ENCODE data around the gene NOXRED1.

- TF ChIP-seq CTCF (IDR thresholded peaks at IDR 0.05) = no peak
- TF ChIP-seq ESRRA (IDR thresholded peaks at IDR 0.05; ENCODE audit: borderline replicate concordance, low read length) = no peak
- TF ChIP-seq CBX2 (IDR thresholded peaks at IDR 0.05; ENCODE audit: borderline replicate concordance, low read depth) = no peak
- no peak for TF ChIP-seq POLR2A (IDR thresholded peaks at IDR 0.05; ENCODE audit: low read length)
- no peak for TF ChIP-seq HDAC2 (IDR thresholded peaks at IDR 0.05)
- no peak for TF ChIP-seq FOSL2 (IDR thresholded peaks at IDR 0.05)
- TF ChIP-seq FOSL2 (CRISPR knock-in tag; IDR thresholded peaks at IDR 0.05) = no peak
- no peak for TF ChIP-seq RAD21 (conservative IDR thresholded peaks at IDR 0.05 in 1 of 2, IDR thresholded peaks at IDR 0.05 in 1 of 2)
- no peak for TF ChIP-seq CEBPB (IDR thresholded peaks at IDR 0.05)
- TF ChIP-seq RCOR1 (IDR thresholded peaks at IDR 0.05; ENCODE audit: low read depth, low read length) = no peak
- TF ChIP-seq EP300 (IDR thresholded peaks at IDR 0.05) = no peak
- TF ChIP-seq SMC3 (IDR thresholded peaks at IDR 0.05) = no peak
- no peak for TF ChIP-seq NPAS2 (CRISPR knock-in tag; IDR thresholded peaks at IDR 0.05; ENCODE audit: borderline replicate concordance)
- no peak for TF ChIP-seq E2F6 (IDR thresholded peaks at IDR 0.05; ENCODE audit: borderline replicate concordance, low read depth)
Measured at GRCh38 chr14:77375973-77376770, 47.2 kb downstream of the NOXRED1 start.
